Nephron (organoid): ENCODE measurements around the gene FSIP2.

Experiments used
- H3K27ac Mint-ChIP-seq, 3 experiments: 2 replicates each; pipeline ENCODE4 v1.8.0; 2020; ENCODE audit warnings: mixed read lengths in 3 of 3, mild to moderate bottlenecking in 2 of 3, moderate library complexity in 1 of 3
- H3K27me3 Mint-ChIP-seq: 2 replicates; pipeline ENCODE4 v1.8.0; 2021; ENCODE audit warnings: low read depth, mild to moderate bottlenecking, moderate library complexity, mixed read lengths
- H3K36me3 Mint-ChIP-seq: 2 replicates; pipeline ENCODE4 v1.8.0; 2020; ENCODE audit warnings: low read depth, mixed read lengths
- H3K4me1 Mint-ChIP-seq: 2 replicates; pipeline ENCODE4 v1.8.0; 2020; ENCODE audit warnings: mixed read lengths
- H3K4me3 Mint-ChIP-seq, 3 experiments: 2 replicates each; pipeline ENCODE4 v1.8.0; 2020; ENCODE audit warnings: mild to moderate bottlenecking in 3 of 3, mixed read lengths in 3 of 3, moderate library complexity in 2 of 3
- H3K9me3 Mint-ChIP-seq: 2 replicates; pipeline ENCODE4 v1.8.0; 2020; ENCODE audit warnings: mixed read lengths
- CTCF ChIP-seq, 3 experiments: fragments of 200-600 bp; sonication (generic); IDR thresholded peaks; one replicate each; pipeline ENCODE4 v1.5.0; 2021; ENCODE audit warnings: antibody characterized with exemption in 3 of 3; ENCODE audit not compliant: unreplicated experiment in 3 of 3

The FSIP2 gene

GRCh38 chr2:185811580-185811979 is 73.0 kb downstream of the FSIP2 start:
- no peak for TF ChIP-seq CTCF (IDR thresholded peaks at IDR 0.05; ENCODE audit: unreplicated experiment in 3 of 3)
- Mint-ChIP-seq H3K4me3 (no peak overlapping the region), H3K4me1 (no peaks in the 10 kb centered on the region), H3K36me3 (peaks cover 21% of the 10 kb centered on the region), H3K27ac (no peak overlapping the region), H3K9me3 (peaks cover 28% of the 10 kb centered on the region), H3K27me3 (no peaks in the 10 kb centered on the region)

DNA sequence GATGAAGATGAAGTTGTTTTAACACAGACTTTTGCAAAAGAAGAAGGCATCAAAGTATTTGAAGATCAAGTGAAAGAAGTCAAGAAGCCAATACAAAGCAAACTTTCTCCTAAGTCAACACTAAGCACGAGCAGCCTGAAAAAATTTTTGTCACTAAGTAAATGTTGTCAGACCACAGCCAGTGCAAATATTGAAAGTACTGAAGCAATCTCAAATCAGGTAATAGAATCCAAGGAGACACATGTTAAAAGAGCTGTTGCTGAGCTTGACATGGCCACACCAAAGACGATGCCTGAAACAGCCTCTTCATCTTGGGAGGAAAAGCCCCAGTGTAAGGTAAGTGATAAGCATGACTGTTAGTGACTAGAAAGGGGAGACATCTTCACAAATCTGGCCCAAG is 75.1 kb downstream of the FSIP2 start:
- no peak for TF ChIP-seq CTCF (IDR thresholded peaks at IDR 0.05; ENCODE audit: unreplicated experiment in 3 of 3)
- Mint-ChIP-seq H3K27ac (no peak overlapping the region), H3K27me3 (no peaks in the 10 kb centered on the region), H3K4me1 (no peaks in the 10 kb centered on the region), H3K9me3 (peaks cover 37% of the 10 kb centered on the region), H3K36me3 (peaks cover 25% of the 10 kb centered on the region), H3K4me3 (no peak overlapping the region)

DNA sequence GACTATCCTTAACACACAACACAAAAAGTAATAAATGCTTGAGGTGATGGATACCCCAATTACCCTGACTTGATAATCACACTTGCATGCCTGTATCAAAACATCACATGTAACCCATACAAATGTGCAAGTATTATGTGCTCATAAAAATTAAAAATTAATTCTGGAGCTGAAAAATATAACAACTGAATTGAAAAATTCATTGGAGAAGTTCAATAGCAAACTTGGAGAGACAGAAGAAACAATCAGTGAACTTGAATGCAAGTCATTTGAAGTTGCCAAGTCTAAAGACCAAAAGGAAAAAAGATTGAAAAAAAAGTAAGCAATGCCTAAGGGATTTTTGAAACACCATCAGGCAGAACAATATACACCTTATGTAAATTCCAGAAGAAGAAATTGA is 79.4 kb downstream of the FSIP2 start:
- no peak overlapping the region for H3K27ac Mint-ChIP-seq
- H3K27me3 Mint-ChIP-seq, result no peaks in the 10 kb centered on the region
- TF ChIP-seq CTCF (IDR thresholded peaks at IDR 0.05; ENCODE audit: unreplicated experiment in 3 of 3), result no peak
- H3K9me3 Mint-ChIP-seq, result peaks cover 33% of the 10 kb centered on the region
- H3K4me3 Mint-ChIP-seq, result no peak overlapping the region
- H3K4me1 Mint-ChIP-seq, result no peaks in the 10 kb centered on the region
- H3K36me3 Mint-ChIP-seq, result peaks cover 19% of the 10 kb centered on the region

- H3K9me3 Mint-ChIP-seq, result peaks cover 23% of the 10 kb centered on the region
- TF ChIP-seq CTCF (IDR thresholded peaks at IDR 0.05; ENCODE audit: unreplicated experiment in 3 of 3), result no peak
- no peak overlapping the region for H3K27ac Mint-ChIP-seq
- no peaks in the 10 kb centered on the region for H3K27me3 Mint-ChIP-seq
- no peaks in the 10 kb centered on the region for H3K4me1 Mint-ChIP-seq
- H3K36me3 Mint-ChIP-seq, result peaks cover 3% of the 10 kb centered on the region
- no peak overlapping the region for H3K4me3 Mint-ChIP-seq
Observed at GRCh38 chr2:185821467-185821866, 82.9 kb downstream of the FSIP2 start.

- H3K27me3 Mint-ChIP-seq, result no peaks in the 10 kb centered on the region
- no peak for TF ChIP-seq CTCF (IDR thresholded peaks at IDR 0.05; ENCODE audit: unreplicated experiment in 3 of 3)
- no peaks in the 10 kb centered on the region for H3K4me1 Mint-ChIP-seq
Observed at GRCh38 chr2:185823773-185824172, 85.2 kb downstream of the FSIP2 start.

GRCh38 chr2:185825557-185825956 is 87.0 kb downstream of the FSIP2 start:
- H3K27me3 Mint-ChIP-seq, result no peaks in the 10 kb centered on the region
- H3K36me3 Mint-ChIP-seq, result no peaks in the 10 kb centered on the region
- no peak overlapping the region for H3K4me3 Mint-ChIP-seq
- peaks cover 10% of the 10 kb centered on the region for H3K9me3 Mint-ChIP-seq
- no peak for TF ChIP-seq CTCF (IDR thresholded peaks at IDR 0.05; ENCODE audit: unreplicated experiment in 3 of 3)
- H3K27ac Mint-ChIP-seq, result no peak overlapping the region
- no peaks in the 10 kb centered on the region for H3K4me1 Mint-ChIP-seq

More at GRCh38 chr2:185823773-185824172, 85.2 kb downstream of the FSIP2 start:
- no peaks in the 10 kb centered on the region for H3K36me3 Mint-ChIP-seq
- H3K27ac Mint-ChIP-seq, result no peak overlapping the region
- H3K9me3 Mint-ChIP-seq, result peaks cover 10% of the 10 kb centered on the region
- no peak overlapping the region for H3K4me3 Mint-ChIP-seq
